ENCODE results near the gene FNDC3B. TPM values are rescaled to one million over a fixed set of nuclear protein-coding genes. Genes with fewer than 3 reads are reported as not detected.

The FNDC3B gene
- total RNA-seq, 1 experiment from 2014 or later = 48.6 TPM

- Histone ChIP-seq H3K4me2 (ENCODE audit: low read length) (no peak overlapping the region), H3K9ac (ENCODE audit: low read length) (no peak overlapping the region), H3K27ac (ENCODE audit: low read length) (no peak overlapping the region), H4K20me1 (ENCODE audit: low read length) (peaks cover 38% of the 10 kb centered on the region), H3K9me3 (ENCODE audit: low read length) (no peaks in the 10 kb centered on the region), H3F3A (ENCODE audit: low read length, unreplicated experiment) (no peaks in the 10 kb centered on the region), H3K4me3 (ENCODE audit: low read length) (no peak overlapping the region), H2AFZ (ENCODE audit: low read length) (no peak overlapping the region), H3K9me2 (replicated peaks; ENCODE audit: low read length) (no peaks in the 10 kb centered on the region), H3K36me3 (ENCODE audit: low read depth, low read length) (peaks cover 27% of the 10 kb centered on the region; the same call in 1 of the 2 replicates), H3K79me2 (ENCODE audit: low read length) (peaks cover 96% of the 10 kb centered on the region), H3K4me1 (ENCODE audit: insufficient read depth, low read length) (no peaks in the 10 kb centered on the region), H3K27me3 (ENCODE audit: low read length) (no peaks in the 10 kb centered on the region)
- DNase-seq (no peak), ATAC-seq (no peak)
- ChIA-PET POLR2A (ENCODE audit: unreplicated experiment) (no interaction called here), CTCF (no interaction called here)
- TF ChIP-seq EZH2 (IDR thresholded peaks at IDR 0.05; ENCODE audit: low read length, unreplicated experiment) (no peak), EZH2phosphoT487 (IDR thresholded peaks at IDR 0.05; ENCODE audit: borderline replicate concordance, low read length) (no peak)
- TF ChIP-seq, protein P1, sequence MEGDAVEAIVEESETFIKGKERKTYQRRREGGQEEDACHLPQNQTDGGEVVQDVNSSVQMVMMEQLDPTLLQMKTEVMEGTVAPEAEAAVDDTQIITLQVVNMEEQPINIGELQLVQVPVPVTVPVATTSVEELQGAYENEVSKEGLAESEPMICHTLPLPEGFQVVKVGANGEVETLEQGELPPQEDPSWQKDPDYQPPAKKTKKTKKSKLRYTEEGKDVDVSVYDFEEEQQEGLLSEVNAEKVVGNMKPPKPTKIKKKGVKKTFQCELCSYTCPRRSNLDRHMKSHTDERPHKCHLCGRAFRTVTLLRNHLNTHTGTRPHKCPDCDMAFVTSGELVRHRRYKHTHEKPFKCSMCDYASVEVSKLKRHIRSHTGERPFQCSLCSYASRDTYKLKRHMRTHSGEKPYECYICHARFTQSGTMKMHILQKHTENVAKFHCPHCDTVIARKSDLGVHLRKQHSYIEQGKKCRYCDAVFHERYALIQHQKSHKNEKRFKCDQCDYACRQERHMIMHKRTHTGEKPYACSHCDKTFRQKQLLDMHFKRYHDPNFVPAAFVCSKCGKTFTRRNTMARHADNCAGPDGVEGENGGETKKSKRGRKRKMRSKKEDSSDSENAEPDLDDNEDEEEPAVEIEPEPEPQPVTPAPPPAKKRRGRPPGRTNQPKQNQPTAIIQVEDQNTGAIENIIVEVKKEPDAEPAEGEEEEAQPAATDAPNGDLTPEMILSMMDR (conservative IDR thresholded peaks at IDR 0.05; ENCODE audit: low read depth, low read length) = no peak
- BruUV-seq (replicated peaks) = no TSS peak
- intact Hi-C loops (cut with micrococcal nuclease) = no loop called here
Measured at GRCh38 chr3:172078244-172078643, 38.9 kb downstream of the FNDC3B start.

DNA sequence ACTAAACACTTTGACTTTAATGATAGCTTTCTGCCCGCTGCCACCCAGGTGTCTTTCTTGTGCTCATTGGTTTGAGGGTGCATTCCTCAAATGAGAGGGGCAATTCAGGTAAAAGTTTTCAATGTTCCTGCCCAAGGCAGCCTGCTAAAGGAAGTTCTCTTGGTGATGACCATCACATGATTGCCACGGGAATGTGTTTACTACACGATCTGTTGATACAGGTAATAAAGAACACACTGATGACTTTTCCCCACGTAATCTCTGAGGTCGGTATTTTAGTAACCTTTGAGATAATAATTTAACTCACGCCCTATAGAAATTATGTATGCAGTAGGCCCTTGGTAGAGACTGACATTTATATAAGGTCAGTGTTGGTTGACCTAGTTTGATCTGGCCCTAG, 39.3 kb downstream of the FNDC3B start:
- intact Hi-C loops (cut with micrococcal nuclease) = no loop called here
- TF ChIP-seq EZH2phosphoT487 (IDR thresholded peaks at IDR 0.05; ENCODE audit: borderline replicate concordance, low read length) = no peak
- TF ChIP-seq, protein P1 (conservative IDR thresholded peaks at IDR 0.05; ENCODE audit: low read depth, low read length) = no peak
- no peak for TF ChIP-seq EZH2 (IDR thresholded peaks at IDR 0.05; ENCODE audit: low read length, unreplicated experiment)
- ChIA-PET CTCF (no interaction called here), POLR2A (ENCODE audit: unreplicated experiment) (no interaction called here)
- Histone ChIP-seq H3K9ac (ENCODE audit: low read length) (no peak overlapping the region), H3K9me3 (ENCODE audit: low read length) (no peaks in the 10 kb centered on the region), H3K4me3 (ENCODE audit: low read length) (no peak overlapping the region), H4K20me1 (ENCODE audit: low read length) (peaks cover 33% of the 10 kb centered on the region), H3K27ac (ENCODE audit: low read length) (no peak overlapping the region), H3K4me1 (ENCODE audit: insufficient read depth, low read length) (no peaks in the 10 kb centered on the region), H2AFZ (ENCODE audit: low read length) (no peak overlapping the region), H3F3A (ENCODE audit: low read length, unreplicated experiment) (no peaks in the 10 kb centered on the region), H3K4me2 (ENCODE audit: low read length) (no peak overlapping the region), H3K79me2 (ENCODE audit: low read length) (peaks cover 96% of the 10 kb centered on the region), H3K36me3 (ENCODE audit: low read depth, low read length) (peaks cover 26% of the 10 kb centered on the region; the same call in 1 of the 2 replicates), H3K9me2 (replicated peaks; ENCODE audit: low read length) (no peaks in the 10 kb centered on the region), H3K27me3 (ENCODE audit: low read length) (no peaks in the 10 kb centered on the region)
- DNase-seq = no peak
- ATAC-seq = no peak
- BruUV-seq (replicated peaks) = no TSS peak

DNA sequence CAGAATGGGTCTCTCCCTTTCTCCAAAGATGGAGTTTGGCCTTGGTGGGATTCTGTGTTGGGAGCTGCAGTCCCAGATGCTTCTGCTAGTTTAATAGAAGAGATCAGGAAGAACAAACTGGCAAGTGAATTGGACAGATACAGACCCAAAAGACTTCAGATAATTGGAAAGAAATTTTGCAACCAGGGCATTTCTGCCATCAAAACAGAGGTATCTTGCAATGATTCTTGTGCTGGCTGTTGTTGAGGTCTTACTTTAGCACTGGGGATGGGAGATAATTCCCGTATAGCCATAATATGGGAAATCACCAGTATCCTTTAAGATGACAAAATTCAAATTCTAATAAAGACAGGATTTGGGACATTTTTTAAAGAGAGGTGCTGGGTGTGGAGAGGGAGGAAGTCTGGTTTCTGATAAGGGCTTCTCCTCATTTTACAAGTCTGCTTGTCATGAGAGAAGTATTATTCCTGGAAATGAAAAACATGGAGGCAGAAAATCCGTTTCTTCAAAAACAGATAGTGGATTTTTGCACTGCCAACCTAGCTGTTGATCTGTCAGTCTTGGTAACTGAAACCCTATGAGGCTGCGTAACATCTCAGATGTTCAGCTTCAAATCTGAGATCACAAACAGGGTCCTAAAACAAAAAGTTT, 40.1 kb downstream of the FNDC3B start:
- H3K79me2 ChIP-seq (ENCODE audit: low read length) = peaks cover 96% of the 10 kb centered on the region
- peaks cover 26% of the 10 kb centered on the region for H4K20me1 ChIP-seq (ENCODE audit: low read length)
- H3F3A ChIP-seq (ENCODE audit: low read length, unreplicated experiment) = no peaks in the 10 kb centered on the region
- DNase-seq (no peak), ATAC-seq (no peak)
- no peak overlapping the region for H3K9ac ChIP-seq (ENCODE audit: low read length)
- ChIA-PET POLR2A (ENCODE audit: unreplicated experiment) (interaction anchor here (0.6 kb wide), 1 partner anchor 72 kb away, joined by 3 read pairs; no protein-coding TSS in a partner anchor), CTCF (no interaction called here)
- peaks cover 19% of the 10 kb centered on the region; the same call in 1 of the 2 replicates for H3K36me3 ChIP-seq (ENCODE audit: low read depth, low read length)
- TF ChIP-seq, protein P1 (conservative IDR thresholded peaks at IDR 0.05; ENCODE audit: low read depth, low read length) = no peak
- TF ChIP-seq EZH2phosphoT487 (IDR thresholded peaks at IDR 0.05; ENCODE audit: borderline replicate concordance, low read length) = no peak
- no peak for TF ChIP-seq EZH2 (IDR thresholded peaks at IDR 0.05; ENCODE audit: low read length, unreplicated experiment)
- no peaks in the 10 kb centered on the region for H3K9me2 ChIP-seq (replicated peaks; ENCODE audit: low read length)
- H3K4me1 ChIP-seq (ENCODE audit: insufficient read depth, low read length) = no peaks in the 10 kb centered on the region
- BruUV-seq (replicated peaks) = no TSS peak
- H2AFZ ChIP-seq (ENCODE audit: low read length) = no peak overlapping the region
- no peaks in the 10 kb centered on the region for H3K27me3 ChIP-seq (ENCODE audit: low read length)
- no peak overlapping the region for H3K4me3 ChIP-seq (ENCODE audit: low read length)
- no peaks in the 10 kb centered on the region for H3K9me3 ChIP-seq (ENCODE audit: low read length)
- no peak overlapping the region for H3K27ac ChIP-seq (ENCODE audit: low read length)
- H3K4me2 ChIP-seq (ENCODE audit: low read length) = no peak overlapping the region
- intact Hi-C loops (cut with micrococcal nuclease) = no loop called here
